HEK293 (cell line): Measurements from ENCODE around the gene KRT5.
"Not testable (repeated sequence)": the region's sequence is repeated elsewhere in the genome, so short reads cannot be mapped to it uniquely, and the experiment has no call there.

Source experiments
- CTCF ChIA-PET: fragments of 350-600 bp; formaldehyde crosslinking; extraction: SDS; loops from one replicate; lab custom pipeline; 2021; ENCODE audit warnings: antibody characterized with exemption; lab: Yijun Ruan, JAX
- POLR2A ChIA-PET: fragments of 300-600 bp; formaldehyde crosslinking; extraction: SDS; loops from one replicate; lab custom pipeline; 2020; ENCODE audit warnings: antibody characterized with exemption, inconsistent platforms; lab: Yijun Ruan, JAX
- H3K27ac ChIP-seq: fragments of 200-500 bp; sonication (Bioruptor generic); 2 replicates; pipeline ENCODE4 v1.5.1; 2014; ENCODE audit warnings: low read depth, low read length, control low read depth, inconsistent platforms; ENCODE audit errors: extremely low read depth
- H3K36me3 ChIP-seq, 2 experiments: fragments of 200-500 bp in 1 of 2; sonication (Bioruptor generic) in 1 of 2; 1 replicate in 1 of 2; 2 replicates in 1 of 2; pipeline ENCODE4 v1.5.1; 2014 to 2017; ENCODE audit warnings: inconsistent platforms in 2 of 2, low read length in 2 of 2; ENCODE audit not compliant: control insufficient read depth in 2 of 2, insufficient read depth in 1 of 2
- H3K4me1 ChIP-seq: fragments of 200-500 bp; sonication (Bioruptor generic); 2 replicates; pipeline ENCODE4 v1.5.1; 2014; ENCODE audit warnings: mild to moderate bottlenecking, low read length, inconsistent platforms; ENCODE audit not compliant: control insufficient read depth, insufficient read depth
- H3K4me3 ChIP-seq: 2 replicates; pipeline ENCODE4 v1.5.1; 2011; ENCODE audit warnings: low read depth, mild to moderate bottlenecking, control low read depth, low read length, moderate library complexity
- H3K9me3 ChIP-seq: fragments of 200-500 bp; sonication (Bioruptor generic); 2 replicates; pipeline ENCODE4 v1.5.1; 2014; ENCODE audit warnings: low read depth, low read length, inconsistent platforms; ENCODE audit not compliant: control insufficient read depth, insufficient read depth
- HOXD13 ChIP-seq: sonication (generic); formaldehyde crosslinking; IDR thresholded peaks from 2 replicates; pipeline ENCODE4 v1.8.0; 2022; ENCODE audit warnings: missing genetic modification reagents, borderline replicate concordance
- MEIS1 ChIP-seq: sonication (generic); formaldehyde crosslinking; IDR thresholded peaks from 2 replicates; pipeline ENCODE4 v1.8.1; 2022; ENCODE audit warnings: missing genetic modification reagents, mild to moderate bottlenecking, borderline replicate concordance
- MYNN ChIP-seq: fragments of 450-650 bp; formaldehyde crosslinking; IDR thresholded peaks from 2 replicates; pipeline ENCODE4 v1.5.1; 2016; ENCODE audit warnings: missing biosample characterization, missing genetic modification characterization, borderline replicate concordance
- OVOL3 ChIP-seq: fragments of 450-650 bp; formaldehyde crosslinking; IDR thresholded peaks from 2 replicates; pipeline ENCODE4 v1.5.1; 2016; ENCODE audit warnings: missing biosample characterization, missing genetic modification characterization
- PRDM10 ChIP-seq: fragments of 450-650 bp; formaldehyde crosslinking; IDR thresholded peaks from 2 replicates; pipeline ENCODE4 v1.5.1; 2016; ENCODE audit warnings: missing biosample characterization, missing genetic modification characterization
- SCRT2 ChIP-seq: fragments of 450-650 bp; formaldehyde crosslinking; IDR thresholded peaks from 2 replicates; pipeline ENCODE4 v1.5.1; 2016; ENCODE audit warnings: missing biosample characterization, missing genetic modification characterization
- TCF7L2 ChIP-seq: IDR thresholded peaks from 2 replicates; pipeline ENCODE4 v1.6.1; 2011; ENCODE audit warnings: low read depth, mild to moderate bottlenecking, inconsistent platforms, low read length, moderate library complexity, borderline replicate concordance
- ZBTB1 ChIP-seq: fragments of 450-650 bp; formaldehyde crosslinking; IDR thresholded peaks from 2 replicates; pipeline ENCODE4 v1.5.1; 2016; ENCODE audit warnings: missing biosample characterization, missing genetic modification characterization
- ZBTB11 ChIP-seq: fragments of 450-650 bp; formaldehyde crosslinking; conservative IDR thresholded peaks from 2 replicates; pipeline ENCODE4 v1.5.1; 2016; ENCODE audit warnings: low read depth, missing biosample characterization, missing genetic modification characterization
- ZBTB48 ChIP-seq: fragments of 450-650 bp; formaldehyde crosslinking; IDR thresholded peaks from 2 replicates; pipeline ENCODE4 v1.5.1; 2016; ENCODE audit warnings: missing biosample characterization, missing genetic modification characterization
- ZNF112 ChIP-seq: fragments of 450-650 bp; formaldehyde crosslinking; IDR thresholded peaks from 2 replicates; pipeline ENCODE4 v1.5.0; 2017; ENCODE audit warnings: missing biosample characterization, missing genetic modification characterization
- ZNF157 ChIP-seq: fragments of 450-650 bp; formaldehyde crosslinking; IDR thresholded peaks from 2 replicates; pipeline ENCODE4 v1.5.1; 2016; ENCODE audit warnings: missing biosample characterization, missing genetic modification characterization
- ZNF16 ChIP-seq: fragments of 450-650 bp; formaldehyde crosslinking; IDR thresholded peaks from 2 replicates; pipeline ENCODE4 v1.5.1; 2016; ENCODE audit warnings: low read depth, missing biosample characterization, missing genetic modification characterization
- ZNF175 ChIP-seq: fragments of 450-650 bp; formaldehyde crosslinking; IDR thresholded peaks from 2 replicates; pipeline ENCODE4 v1.5.1; 2016; ENCODE audit warnings: missing biosample characterization, missing genetic modification characterization
- ZNF2 ChIP-seq: fragments of 450-650 bp; formaldehyde crosslinking; IDR thresholded peaks from 2 replicates; pipeline ENCODE4 v1.5.1; 2016; ENCODE audit warnings: missing biosample characterization, missing genetic modification characterization
- ZNF211 ChIP-seq: fragments of 450-650 bp; formaldehyde crosslinking; IDR thresholded peaks from 2 replicates; pipeline ENCODE4 v1.5.1; 2016; ENCODE audit warnings: low read depth, missing biosample characterization, missing genetic modification characterization
- ZNF223 ChIP-seq: fragments of 450-650 bp; formaldehyde crosslinking; IDR thresholded peaks from 2 replicates; pipeline ENCODE4 v1.5.1; 2016; ENCODE audit warnings: missing biosample characterization, missing genetic modification characterization
- ZNF239 ChIP-seq: fragments of 450-650 bp; formaldehyde crosslinking; IDR thresholded peaks from 2 replicates; pipeline ENCODE4 v1.5.1; 2016; ENCODE audit warnings: missing biosample characterization, missing genetic modification characterization
- ZNF302 ChIP-seq: fragments of 450-650 bp; formaldehyde crosslinking; IDR thresholded peaks from 2 replicates; pipeline ENCODE4 v1.5.1; 2016; ENCODE audit warnings: missing biosample characterization, missing genetic modification characterization, low read depth
- ZNF416 ChIP-seq: fragments of 450-650 bp; formaldehyde crosslinking; IDR thresholded peaks from 2 replicates; pipeline ENCODE4 v1.5.1; 2016; ENCODE audit warnings: missing biosample characterization, missing genetic modification characterization
- ZNF426 ChIP-seq: fragments of 450-650 bp; formaldehyde crosslinking; IDR thresholded peaks from 2 replicates; pipeline ENCODE4 v1.5.1; 2017; ENCODE audit warnings: missing biosample characterization, missing genetic modification characterization, mild to moderate bottlenecking, inconsistent platforms, moderate library complexity
- ZNF548 ChIP-seq: fragments of 450-650 bp; formaldehyde crosslinking; IDR thresholded peaks from 2 replicates; pipeline ENCODE4 v1.5.1; 2016; ENCODE audit warnings: missing biosample characterization, missing genetic modification characterization
- ZNF610 ChIP-seq: fragments of 450-650 bp; formaldehyde crosslinking; IDR thresholded peaks from 2 replicates; pipeline ENCODE4 v1.5.1; 2016; ENCODE audit warnings: missing biosample characterization, missing genetic modification characterization, borderline replicate concordance
- ZNF670 ChIP-seq: fragments of 450-650 bp; formaldehyde crosslinking; IDR thresholded peaks from 2 replicates; pipeline ENCODE4 v1.5.1; 2016; ENCODE audit warnings: missing biosample characterization, missing genetic modification characterization, low read depth
- TF ChIP-seq, protein P1 (sequence below): fragments of 450-650 bp; formaldehyde crosslinking; IDR thresholded peaks from 2 replicates; pipeline ENCODE4 v1.5.1; 2016; ENCODE audit warnings: missing biosample characterization, missing genetic modification characterization

KRT5 gene

GRCh38 chr12:52488736-52489135, 31.5 kb downstream of the KRT5 start:
- H3K4me3 ChIP-seq: no peak overlapping the region
- CTCF ChIA-PET: no interaction called here
- no peaks in the 10 kb centered on the region for H3K9me3 ChIP-seq
- H3K4me1 ChIP-seq: no peaks in the 10 kb centered on the region
- H3K36me3 ChIP-seq: no peaks in the 10 kb centered on the region
- no peak overlapping the region for H3K27ac ChIP-seq
- POLR2A ChIA-PET: no interaction called here
- no peak for TF ChIP-seq ZNF175 (tag by site-specific recombination)
- no peak for TF ChIP-seq ZNF223 (tag by site-specific recombination)
- TF ChIP-seq ZNF548 (tag by site-specific recombination): no peak
- no peak for TF ChIP-seq HOXD13 (CRISPR knock-in tag)
- TF ChIP-seq ZNF239 (tag by site-specific recombination): no peak
- no peak for TF ChIP-seq ZNF426
- no peak for TF ChIP-seq PRDM10 (tag by site-specific recombination)
- TF ChIP-seq SCRT2 (tag by site-specific recombination): no peak
- TF ChIP-seq, protein P1, sequence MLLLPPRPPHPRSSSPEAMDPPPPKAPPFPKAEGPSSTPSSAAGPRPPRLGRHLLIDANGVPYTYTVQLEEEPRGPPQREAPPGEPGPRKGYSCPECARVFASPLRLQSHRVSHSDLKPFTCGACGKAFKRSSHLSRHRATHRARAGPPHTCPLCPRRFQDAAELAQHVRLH (tag by site-specific recombination): no peak
- no peak for TF ChIP-seq ZNF610 (tag by site-specific recombination)
- no peak for TF ChIP-seq OVOL3
- TF ChIP-seq ZBTB11 (tag by site-specific recombination): no peak
- TF ChIP-seq, all 188 proteins: peak for 0

DNA sequence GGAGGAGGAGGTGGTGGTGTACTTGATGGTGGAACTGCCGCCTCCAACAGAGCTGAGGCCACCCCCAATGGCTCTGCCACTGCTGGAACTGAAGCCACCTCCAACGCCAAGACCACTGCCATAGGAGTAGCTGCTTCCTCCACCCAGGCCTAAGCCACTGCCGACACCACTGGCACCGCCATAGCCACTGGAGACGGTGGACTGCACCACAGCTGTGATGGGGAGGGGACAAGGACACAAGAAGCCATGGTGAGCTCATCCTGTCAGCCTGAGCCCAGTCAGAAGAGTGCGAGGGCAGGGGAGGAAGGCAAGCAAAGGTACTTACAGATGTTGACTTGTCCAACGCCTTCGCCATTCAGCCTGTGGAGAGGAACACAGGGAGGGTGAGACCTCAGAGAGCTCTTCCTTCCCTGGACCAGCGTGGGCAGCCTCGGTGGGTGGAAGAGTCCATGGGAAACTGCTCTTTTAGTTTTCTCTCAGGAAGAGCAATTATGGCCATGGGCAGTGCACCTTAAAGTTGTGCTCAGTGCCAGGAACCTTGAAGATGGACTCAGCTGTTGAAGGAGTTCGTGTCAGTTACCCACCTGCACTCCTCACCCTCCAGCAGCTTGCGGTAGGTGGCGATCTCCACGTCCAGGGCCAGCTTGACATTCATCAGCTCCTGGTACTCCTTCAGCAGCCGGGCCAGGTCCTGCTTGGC, 32.3 kb downstream of the KRT5 start:
- H3K27ac ChIP-seq, H3K4me3 ChIP-seq, H3K4me1 ChIP-seq, POLR2A ChIA-PET, H3K9me3 ChIP-seq, H3K36me3 ChIP-seq: not testable (repeated sequence)
- CTCF ChIA-PET: interaction anchor here (0.6 kb wide), 1 partner anchor 386 kb away, joined by 3 read pairs; no protein-coding TSS in a partner anchor

DNA sequence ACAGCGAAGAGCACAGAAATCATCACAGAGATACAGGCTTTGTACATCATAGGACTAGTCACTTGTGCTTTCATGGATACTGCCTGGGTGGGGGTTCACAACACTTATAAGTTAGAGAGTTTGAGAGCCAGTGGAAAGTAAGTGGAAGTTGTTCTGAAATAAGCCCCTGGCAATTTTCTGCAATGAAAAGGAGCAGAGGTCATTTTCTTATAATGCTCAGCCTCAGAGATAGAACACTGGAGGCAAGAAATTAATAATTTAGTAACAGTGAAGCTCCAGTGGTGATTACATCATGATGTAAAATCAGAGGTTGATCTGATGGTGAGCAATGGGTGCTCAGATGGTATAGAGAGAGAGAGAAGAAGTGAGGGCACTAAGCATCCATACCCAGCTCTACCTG, 33.0 kb downstream of the KRT5 start:
- TF ChIP-seq ZNF416 (tag by site-specific recombination): no peak
- TF ChIP-seq ZNF112 (tag by site-specific recombination): no peak
- TF ChIP-seq ZNF302 (tag by site-specific recombination): no peak
- no peak for TF ChIP-seq TCF7L2
- no peak for TF ChIP-seq ZNF548 (tag by site-specific recombination)
- no peak for TF ChIP-seq ZBTB1 (tag by site-specific recombination)
- no peak for TF ChIP-seq ZNF2 (tag by site-specific recombination)
- no peak for TF ChIP-seq MEIS1 (CRISPR knock-in tag)
- no peak for TF ChIP-seq MYNN (tag by site-specific recombination)
- no peak for TF ChIP-seq ZNF670
- TF ChIP-seq ZNF157 (tag by site-specific recombination): no peak
- TF ChIP-seq ZNF16 (tag by site-specific recombination): no peak
- no peak for TF ChIP-seq ZBTB48 (tag by site-specific recombination)
- no peak for TF ChIP-seq ZNF211 (tag by site-specific recombination)
- H3K4me3 ChIP-seq: no peak overlapping the region
- no peaks in the 10 kb centered on the region for H3K9me3 ChIP-seq
- ChIA-PET POLR2A (no interaction called here), CTCF (no interaction called here)
- H3K27ac ChIP-seq: no peak overlapping the region
- no peaks in the 10 kb centered on the region for H3K36me3 ChIP-seq
- no peaks in the 10 kb centered on the region for H3K4me1 ChIP-seq
